GM23248 (cell line): ENCODE measurements around the gene GPR39.

Source experiments
- EZH2 ChIP-seq: fragments of 200-600 bp; sonication (generic); IDR thresholded peaks from 2 replicates; pipeline ENCODE4 v1.6.1; 2018; ENCODE audit warnings: antibody characterized with exemption, mild to moderate bottlenecking; ENCODE audit not compliant: insufficient read depth, poor library complexity, severe bottlenecking
- EZH2phosphoT487 ChIP-seq: fragments of 200-600 bp; sonication (generic); IDR thresholded peaks from 2 replicates; pipeline ENCODE4 v1.6.1; 2018; ENCODE audit warnings: antibody characterized with exemption, moderate library complexity, mild to moderate bottlenecking, low read depth; ENCODE audit not compliant: insufficient read depth

DNA sequence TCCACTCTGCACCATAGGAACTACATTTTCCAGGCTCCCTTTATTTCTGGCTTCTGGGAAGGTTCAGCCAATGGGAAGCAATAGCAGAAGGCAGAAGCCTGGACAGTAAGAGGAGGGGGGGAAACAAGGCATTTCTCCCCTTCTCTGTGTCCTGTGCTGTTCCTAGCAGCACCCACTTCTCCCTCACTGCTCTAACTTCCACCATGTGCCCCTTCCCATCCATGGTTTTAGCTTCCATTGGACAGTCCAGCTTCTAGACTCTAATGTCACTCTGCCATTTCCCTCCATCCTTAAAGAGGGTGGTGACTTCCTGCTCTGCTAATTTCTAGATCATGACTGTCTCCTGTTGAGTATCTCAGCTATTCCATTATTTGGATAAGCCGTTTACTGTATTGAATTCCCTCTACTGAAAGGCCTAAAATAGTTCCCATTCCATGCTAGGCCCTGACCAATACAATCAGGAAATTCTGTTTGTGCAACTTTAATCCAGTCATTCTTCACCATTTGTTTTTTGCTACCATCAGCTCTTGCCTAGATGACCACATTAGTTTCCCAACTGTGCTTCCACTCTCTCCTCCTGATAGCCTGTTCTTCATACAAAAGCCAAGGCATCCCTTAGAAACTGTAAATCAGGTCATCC lies 274.2 kb downstream of the GPR39 start:
- TF ChIP-seq EZH2 (no peak), EZH2phosphoT487 (no peak)
